DMS153 treated with DMSO at 0.1 percent for 48 hours (cell line): ENCODE results near the gene TRDMT1.

ENCODE experiments used
- DNase-seq: peaks from one replicate; lab custom pipeline; 2025; ENCODE audit not compliant: unreplicated experiment; lab: John Stamatoyannopoulos, UW

Gene TRDMT1

GRCh38 chr10:17109475-17110207 lies 91.8 kb downstream of the TRDMT1 start:
- DNase-seq: no peak

DNA sequence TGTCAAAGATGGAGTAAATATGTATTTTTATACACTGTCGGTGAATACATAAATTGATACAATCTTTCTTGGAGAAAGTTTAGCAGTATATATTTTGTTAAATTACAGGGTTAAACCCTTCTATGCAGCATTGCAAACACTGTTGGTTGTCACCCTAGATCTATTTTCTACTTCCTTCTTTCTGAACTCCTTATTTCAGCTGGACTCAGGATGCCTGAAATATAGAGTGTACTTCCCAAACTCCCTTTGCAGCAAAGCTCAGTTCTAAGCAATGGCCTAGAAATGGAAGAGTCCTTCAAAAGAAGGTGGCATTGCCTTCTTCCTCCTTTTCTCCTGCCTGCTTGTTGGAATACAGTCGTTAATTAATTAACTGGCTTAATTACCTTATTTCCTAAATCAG lies 92.4 kb downstream of the TRDMT1 start:
- no peak for DNase-seq

- no peak for DNase-seq
These were observed 94.5 kb downstream of the TRDMT1 start for GRCh38 chr10:17106991-17107390.

DNA sequence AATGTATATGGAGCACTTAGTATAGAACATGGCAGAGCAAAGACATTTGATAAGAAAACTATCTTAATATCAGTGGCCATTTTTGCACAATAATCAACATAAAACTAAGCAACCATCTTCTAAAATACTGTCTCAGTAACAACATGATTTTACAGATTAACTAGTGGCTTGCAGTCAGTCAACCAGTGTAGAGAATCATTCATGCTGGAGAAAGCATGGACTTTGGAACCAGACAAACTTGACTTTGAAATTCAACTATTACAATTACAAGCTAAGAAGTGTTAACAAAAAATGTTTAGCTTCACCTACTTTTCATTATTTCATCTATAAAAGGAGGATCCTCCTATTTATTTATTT lies 99.6 kb downstream of the TRDMT1 start:
- no peak for DNase-seq

DNA sequence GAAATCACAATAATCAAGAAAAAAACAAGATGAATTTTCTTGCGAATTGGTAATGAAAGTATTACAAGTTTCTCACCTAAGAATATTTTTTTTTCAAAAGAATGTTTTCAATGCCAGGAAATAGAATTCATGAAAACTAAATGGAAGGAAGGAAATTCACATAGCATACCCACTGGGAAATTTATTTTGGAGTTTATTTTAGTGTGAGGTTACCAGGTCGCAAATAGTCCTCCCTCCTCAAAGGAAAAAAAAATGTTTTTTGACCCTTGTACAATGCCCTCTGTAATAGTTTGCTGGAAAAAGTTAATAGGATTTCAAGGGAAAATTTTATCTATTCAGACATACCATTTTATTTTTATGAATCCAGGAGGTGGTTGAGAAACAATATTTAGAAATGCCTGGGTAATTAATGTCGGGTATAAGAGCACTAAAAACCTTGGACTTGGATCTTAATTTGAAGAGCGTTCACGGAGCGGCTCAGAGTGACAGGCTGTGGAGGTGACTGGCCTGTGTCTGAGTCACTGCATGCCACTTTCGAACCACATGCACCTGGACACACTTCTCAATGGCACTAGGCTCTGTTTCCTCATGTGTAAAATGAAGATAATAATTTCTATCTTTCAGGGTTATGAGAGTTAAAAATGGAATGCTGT lies 100.1 kb downstream of the TRDMT1 start:
- no peak for DNase-seq

DNA sequence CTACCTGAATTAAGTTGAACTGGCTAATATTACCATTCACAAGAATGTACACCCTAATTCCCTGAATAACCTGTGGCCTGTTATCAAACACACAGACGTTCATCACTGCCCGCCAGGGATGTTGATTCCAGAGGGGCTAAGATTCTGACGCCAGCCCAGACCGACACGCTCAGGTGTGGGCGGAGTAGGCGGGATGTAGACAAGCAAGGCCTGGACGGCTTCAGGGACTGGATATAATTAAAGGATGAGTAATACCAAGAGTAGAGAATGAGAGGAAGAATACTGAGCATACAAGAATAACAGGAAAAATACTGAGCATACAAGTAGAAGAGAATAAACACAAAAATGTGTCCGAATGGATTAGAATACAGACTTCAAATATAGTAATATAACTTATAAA lies 100.9 kb downstream of the TRDMT1 start:
- no peak for DNase-seq

DNA sequence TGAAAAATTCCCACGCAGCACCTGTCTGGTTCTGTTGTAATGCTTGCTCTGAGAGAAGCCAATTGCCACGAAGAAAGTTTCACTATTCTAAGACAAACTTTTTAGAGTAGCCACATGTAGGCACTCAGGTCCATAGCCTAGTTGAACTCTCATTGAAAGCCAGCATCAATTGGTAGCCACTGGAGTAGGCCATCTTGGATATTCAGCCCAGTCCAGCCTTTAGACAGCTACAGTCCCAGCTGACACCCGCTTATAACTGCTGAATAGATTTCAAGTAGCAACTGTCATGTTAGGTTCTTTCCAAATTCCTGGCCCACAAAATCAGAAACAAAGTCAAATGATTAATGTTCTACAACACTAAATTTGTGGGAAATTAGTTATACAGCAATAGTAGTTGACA lies 103.5 kb downstream of the TRDMT1 start:
- no peak for DNase-seq
